Duodenal mucosa (tissue), 2 donors: Measurements from ENCODE around the gene DCUN1D2.
"Not testable (repeated sequence)": the region's sequence is repeated elsewhere in the genome, so short reads cannot be mapped to it uniquely, and the experiment has no call there.

Experiments used
- H3K27ac ChIP-seq: one replicate; pipeline ENCODE4 v1.7.0; 2013; ENCODE audit warnings: low read depth, low read length
- H3K27me3 ChIP-seq, 2 donors: one replicate each; pipeline ENCODE4 v1.7.0; 2013; ENCODE audit warnings: low read length in 2 of 2, control low read depth in 1 of 2; ENCODE audit not compliant: insufficient read depth in 2 of 2, control insufficient read depth in 1 of 2
- H3K36me3 ChIP-seq, 2 donors: one replicate each; pipeline ENCODE4 v1.7.0; 2013; ENCODE audit warnings: low read length in 2 of 2, control low read depth in 1 of 2; ENCODE audit not compliant: insufficient read depth in 2 of 2, control insufficient read depth in 1 of 2
- H3K4me1 ChIP-seq, 2 donors: one replicate each; pipeline ENCODE4 v1.7.0; 2013; ENCODE audit warnings: low read length in 2 of 2, control low read depth in 1 of 2; ENCODE audit not compliant: insufficient read depth in 2 of 2, control insufficient read depth in 1 of 2
- H3K4me3 ChIP-seq, 2 donors: one replicate each; pipeline ENCODE4 v1.7.0; 2013; ENCODE audit warnings: low read length in 2 of 2, low read depth in 1 of 2
- H3K9ac ChIP-seq, 2 donors: one replicate each; pipeline ENCODE4 v1.7.0; 2013; ENCODE audit warnings: low read length in 2 of 2, low read depth in 1 of 2
- H3K9me3 ChIP-seq, 2 donors: one replicate each; pipeline ENCODE4 v1.7.0; 2013; ENCODE audit warnings: low read length in 2 of 2, control low read depth in 1 of 2; ENCODE audit not compliant: control insufficient read depth in 1 of 2

DCUN1D2 gene

DNA sequence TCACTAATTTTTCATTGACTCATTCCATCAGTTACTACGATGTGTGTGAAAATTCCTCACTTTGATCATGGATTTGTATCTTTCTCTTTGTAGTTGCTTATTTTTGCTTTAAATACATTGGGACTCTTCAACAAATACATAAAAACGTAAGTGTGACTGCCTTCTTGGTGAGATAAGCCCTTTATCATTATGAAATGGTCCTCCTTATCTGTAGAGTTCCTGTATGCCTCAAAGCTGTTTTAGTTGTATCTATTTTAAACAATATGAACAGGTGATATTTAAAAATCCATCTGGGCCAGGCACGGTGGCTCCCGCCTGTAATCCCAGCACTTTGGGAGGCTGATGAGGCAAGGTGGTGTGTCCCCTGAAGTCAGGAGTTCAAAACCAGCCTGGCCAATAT is 11.3 kb downstream of the DCUN1D2 start:
- no peaks in the 10 kb centered on the region for H3K9me3 ChIP-seq
- no peak overlapping the region for H3K4me3 ChIP-seq
- H3K27me3 ChIP-seq = no peaks in the 10 kb centered on the region
- peaks cover 0 to 9% of the 10 kb centered on the region in 2 donors for H3K4me1 ChIP-seq
- H3K36me3 ChIP-seq = peaks cover 26 to 46% of the 10 kb centered on the region in 2 donors
- H3K9ac ChIP-seq = no peak overlapping the region
- H3K27ac ChIP-seq = no peak overlapping the region

DNA sequence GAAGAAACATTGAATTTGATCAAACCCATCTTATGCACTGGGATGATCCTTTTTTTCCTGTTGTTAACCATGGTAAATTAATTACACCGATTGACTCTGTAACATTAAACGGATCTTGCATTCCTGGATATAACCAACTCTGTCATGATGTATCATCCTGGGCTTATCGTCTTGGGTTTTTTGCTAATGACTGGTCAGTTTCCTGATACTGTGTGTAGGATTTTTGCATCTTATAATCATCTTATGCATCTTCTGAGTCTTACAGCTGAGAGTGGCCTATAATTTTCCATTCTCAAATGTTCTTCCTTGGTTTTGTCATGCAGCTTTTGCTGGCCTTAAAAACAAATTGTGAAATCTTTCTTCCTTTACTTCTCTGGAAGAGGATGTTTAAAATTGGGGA is 12.8 kb downstream of the DCUN1D2 start:
- no peak overlapping the region for H3K4me3 ChIP-seq
- peaks cover 0 to 5% of the 10 kb centered on the region in 2 donors for H3K4me1 ChIP-seq
- H3K36me3 ChIP-seq = peaks cover 27 to 49% of the 10 kb centered on the region in 2 donors
- no peak overlapping the region for H3K9ac ChIP-seq
- H3K27me3 ChIP-seq = no peaks in the 10 kb centered on the region
- H3K9me3 ChIP-seq = no peaks in the 10 kb centered on the region
- H3K27ac ChIP-seq = no peak overlapping the region

DNA sequence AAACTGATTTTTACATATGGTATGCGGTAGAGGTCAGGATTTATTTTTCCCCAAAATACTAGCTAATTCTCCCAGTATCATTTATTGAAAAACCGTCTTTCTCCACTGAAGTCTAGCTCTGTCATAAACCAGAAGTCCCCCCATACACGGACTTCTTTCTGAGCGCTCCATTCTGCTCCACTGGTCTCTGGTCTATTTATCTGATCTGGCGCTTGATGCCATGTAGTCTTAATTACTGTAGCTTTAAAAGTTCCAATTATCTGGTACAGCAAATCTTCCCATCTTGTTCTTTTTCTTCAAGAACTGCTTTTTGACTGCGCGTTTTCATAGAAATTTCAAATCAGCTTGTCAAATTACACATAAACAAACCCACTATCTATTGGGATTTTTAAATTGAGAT is 13.7 kb downstream of the DCUN1D2 start:
- no peaks in the 10 kb centered on the region for H3K9me3 ChIP-seq
- peaks cover 27 to 54% of the 10 kb centered on the region in 2 donors for H3K36me3 ChIP-seq
- H3K4me1 ChIP-seq = peaks cover 0 to 5% of the 10 kb centered on the region in 2 donors
- H3K4me3 ChIP-seq = no peak overlapping the region
- no peaks in the 10 kb centered on the region for H3K27me3 ChIP-seq
- H3K9ac ChIP-seq = no peak overlapping the region
- H3K27ac ChIP-seq = no peak overlapping the region

DNA sequence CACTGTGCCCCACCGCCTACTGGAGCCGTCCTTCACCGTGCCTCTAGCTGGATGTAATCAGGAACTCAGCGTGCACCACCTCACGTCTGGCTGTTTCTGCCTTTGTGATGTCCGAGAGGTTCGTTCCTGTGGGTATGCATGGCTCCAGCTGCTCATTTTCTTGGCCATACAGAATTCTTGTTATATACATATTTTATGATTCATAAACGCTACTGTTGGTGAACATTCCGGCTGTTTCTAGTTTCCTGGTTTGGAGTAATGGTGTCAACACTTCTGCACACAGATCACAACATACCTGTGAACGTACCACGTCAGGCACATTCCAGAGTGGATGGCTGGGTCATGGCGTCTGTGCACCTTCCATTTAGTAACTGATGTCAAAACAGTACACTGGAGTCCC is 14.6 kb downstream of the DCUN1D2 start:
- Histone ChIP-seq H3K9ac (no peak overlapping the region), H3K27me3 (no peaks in the 10 kb centered on the region), H3K27ac (no peak overlapping the region), H3K4me1 (peaks cover 0 to 5% of the 10 kb centered on the region in 2 donors), H3K4me3 (no peak overlapping the region), H3K9me3 (no peaks in the 10 kb centered on the region), H3K36me3 (peaks cover 27 to 59% of the 10 kb centered on the region in 2 donors)

DNA sequence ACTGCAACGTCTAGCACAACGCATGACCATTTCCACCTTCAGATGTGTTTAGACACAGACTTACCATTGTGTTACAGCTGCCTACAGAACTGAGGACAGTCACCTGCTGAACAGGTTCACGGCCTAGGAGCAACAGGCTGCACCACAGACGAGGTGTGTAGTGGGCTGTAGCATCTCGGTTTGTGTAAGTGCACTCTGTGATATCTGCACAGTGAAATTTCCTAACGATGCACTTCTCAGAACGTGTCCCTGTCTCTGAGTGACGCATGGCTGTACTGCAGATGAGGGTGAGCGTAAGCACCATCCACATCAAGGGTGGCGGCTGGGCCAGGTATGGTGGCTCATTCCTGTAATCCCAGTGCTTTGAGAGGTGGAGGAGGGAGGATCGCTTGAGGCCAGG is 15.2 kb downstream of the DCUN1D2 start:
- H3K36me3 ChIP-seq = peaks cover 27 to 59% of the 10 kb centered on the region in 2 donors
- H3K27ac ChIP-seq = no peak overlapping the region
- no peak overlapping the region for H3K4me3 ChIP-seq
- peaks cover 0 to 5% of the 10 kb centered on the region in 2 donors for H3K4me1 ChIP-seq
- no peak overlapping the region for H3K9ac ChIP-seq
- no peaks in the 10 kb centered on the region for H3K9me3 ChIP-seq
- no peaks in the 10 kb centered on the region for H3K27me3 ChIP-seq

DNA sequence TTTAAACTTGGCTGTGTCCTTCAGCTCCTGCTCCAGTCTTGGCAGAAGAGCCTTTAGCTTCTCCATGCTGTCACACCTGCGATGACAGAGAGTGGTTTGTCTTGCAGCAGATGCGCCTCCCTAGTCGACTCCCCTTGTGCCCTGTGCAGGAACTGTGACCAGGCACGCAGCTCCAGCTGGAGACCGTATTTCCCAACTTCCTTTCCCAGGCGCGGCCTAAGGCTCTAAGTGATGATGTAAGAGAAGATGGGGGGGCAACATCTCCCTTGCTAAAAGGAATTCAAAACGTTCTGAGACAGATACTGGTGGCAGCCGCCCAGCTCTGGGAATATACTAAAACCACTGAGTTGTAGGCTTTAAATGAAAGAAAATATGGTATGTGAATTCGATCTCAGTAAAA is 16.3 kb downstream of the DCUN1D2 start:
- Histone ChIP-seq H3K36me3 (peaks cover 22 to 61% of the 10 kb centered on the region in 2 donors), H3K27me3 (no peaks in the 10 kb centered on the region), H3K4me3 (no peak overlapping the region), H3K27ac (no peak overlapping the region), H3K9ac (no peak overlapping the region), H3K9me3 (no peaks in the 10 kb centered on the region), H3K4me1 (no peaks in the 10 kb centered on the region)

DNA sequence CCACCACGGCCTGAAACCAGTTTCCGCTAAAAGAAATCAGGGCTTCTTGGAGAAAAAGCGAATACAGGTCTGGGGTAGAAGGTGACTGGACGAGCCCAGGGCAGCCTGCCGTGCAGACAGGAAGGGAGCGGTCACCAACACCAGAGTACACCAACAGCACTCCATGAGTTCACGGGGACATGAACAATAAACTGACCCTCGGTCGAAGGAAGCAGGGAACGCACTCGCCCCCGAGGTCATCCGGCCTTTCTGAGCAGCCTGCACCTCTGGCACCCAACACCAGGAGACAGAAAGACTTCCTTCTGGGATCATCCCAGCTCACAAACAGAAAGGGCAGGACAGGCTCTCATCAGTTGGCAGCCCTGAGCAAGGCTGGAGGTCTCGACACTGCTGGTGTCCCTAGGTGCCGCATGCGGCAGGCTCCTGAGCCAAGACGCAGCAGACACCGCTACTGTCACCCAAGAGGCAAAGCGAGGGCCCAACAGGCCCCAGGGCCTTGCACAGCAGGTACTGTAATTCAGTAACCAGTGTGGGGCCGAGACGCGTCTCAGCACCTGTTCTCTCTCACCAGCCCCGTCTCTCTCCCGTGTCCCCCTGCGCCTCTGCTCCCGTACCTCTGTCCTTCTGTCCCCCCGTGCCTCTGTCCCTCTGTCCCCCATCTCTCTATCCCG is 18.0 kb downstream of the DCUN1D2 start:
- no peak overlapping the region for H3K9ac ChIP-seq
- H3K9me3 ChIP-seq = no peaks in the 10 kb centered on the region
- H3K36me3 ChIP-seq = peaks cover 19 to 49% of the 10 kb centered on the region in 2 donors
- H3K4me1 ChIP-seq = no peaks in the 10 kb centered on the region
- H3K27ac ChIP-seq = no peak overlapping the region
- no peaks in the 10 kb centered on the region for H3K27me3 ChIP-seq
- H3K4me3 ChIP-seq = no peak overlapping the region

DNA sequence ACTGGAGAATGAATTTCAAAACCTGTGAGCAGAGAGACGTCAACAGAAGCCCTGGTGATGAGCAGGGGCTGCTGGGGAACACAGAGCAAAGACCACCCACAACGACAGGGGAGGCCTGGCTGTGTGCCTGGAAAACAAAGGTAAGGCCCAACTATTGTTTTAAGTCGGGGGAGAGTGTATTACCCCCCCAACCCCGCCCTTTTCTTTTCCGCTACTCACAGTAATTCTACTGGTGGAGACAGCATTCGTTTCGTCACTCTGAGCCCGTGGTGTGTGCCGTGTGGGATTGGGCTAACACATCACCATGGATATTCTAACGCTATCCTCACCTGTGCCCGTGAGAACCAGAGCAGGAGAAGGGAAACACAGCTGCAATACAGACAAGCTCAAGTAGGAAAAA is 18.7 kb downstream of the DCUN1D2 start:
- H3K4me1 ChIP-seq = no peaks in the 10 kb centered on the region
- H3K27ac ChIP-seq = no peak overlapping the region
- H3K9ac ChIP-seq = no peak overlapping the region
- no peaks in the 10 kb centered on the region for H3K9me3 ChIP-seq
- no peak overlapping the region for H3K4me3 ChIP-seq
- no peaks in the 10 kb centered on the region for H3K27me3 ChIP-seq
- H3K36me3 ChIP-seq = peaks cover 19 to 54% of the 10 kb centered on the region in 2 donors

DNA sequence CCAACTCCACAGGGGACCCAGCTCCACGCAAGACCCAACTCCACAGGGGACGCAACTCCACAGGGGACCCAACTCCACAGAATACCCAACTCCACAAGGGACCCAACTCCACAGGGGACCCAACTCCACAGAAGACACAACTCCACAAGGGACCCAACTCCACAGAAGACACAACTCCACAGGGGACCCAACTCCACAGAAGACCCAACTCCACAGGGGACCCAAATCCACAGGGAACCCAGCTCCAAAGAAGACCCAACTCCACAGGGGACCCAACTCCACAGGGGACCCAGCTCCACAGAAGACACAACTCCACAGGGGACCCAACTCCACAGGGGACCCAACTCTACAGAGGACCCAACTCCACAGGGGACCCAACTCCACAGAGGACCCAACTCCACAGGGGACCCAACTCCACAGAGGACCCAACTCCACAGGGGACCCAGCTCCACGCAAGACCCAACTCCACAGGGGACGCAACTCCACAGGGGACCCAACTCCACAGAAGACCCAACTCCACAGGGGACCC is 19.8 kb downstream of the DCUN1D2 start:
- H3K9ac ChIP-seq, H3K4me3 ChIP-seq, H3K27me3 ChIP-seq, H3K9me3 ChIP-seq, H3K27ac ChIP-seq, H3K4me1 ChIP-seq: not testable (repeated sequence)
- peaks cover 13 to 50% of the 10 kb centered on the region in 2 donors for H3K36me3 ChIP-seq

DNA sequence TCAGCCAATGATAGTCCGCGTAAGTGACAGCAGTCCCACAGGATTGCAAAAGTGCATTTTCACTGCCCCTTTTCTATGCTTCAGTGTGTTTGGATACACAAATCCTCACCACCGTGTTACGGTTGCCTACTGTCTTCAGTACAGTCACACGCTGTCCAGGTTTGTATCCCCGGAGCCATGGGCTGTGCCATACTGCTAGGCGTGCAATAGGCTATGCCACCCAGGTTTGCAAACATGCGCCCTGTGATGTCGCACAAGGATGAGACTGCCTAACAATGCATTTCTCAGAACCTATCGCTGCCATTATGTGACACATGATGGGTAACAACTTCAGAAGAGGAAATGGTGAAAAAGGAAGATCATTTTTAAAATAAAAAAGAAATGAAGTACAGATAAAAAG is 20.4 kb downstream of the DCUN1D2 start:
- no peak overlapping the region for H3K9ac ChIP-seq
- H3K27me3 ChIP-seq = no peaks in the 10 kb centered on the region
- H3K4me3 ChIP-seq = no peak overlapping the region
- no peak overlapping the region for H3K27ac ChIP-seq
- peaks cover 7 to 43% of the 10 kb centered on the region in 2 donors for H3K36me3 ChIP-seq
- H3K4me1 ChIP-seq = no peaks in the 10 kb centered on the region
- no peaks in the 10 kb centered on the region for H3K9me3 ChIP-seq
